HL-60/S4 treated with retinoic acid at 250 ng/mL for 4 days and 3 days (cell line): ENCODE results near the gene TXNRD2.
"Not testable (repeated sequence)": the region's sequence is repeated elsewhere in the genome, so short reads cannot be mapped to it uniquely, and the experiment has no call there.

ENCODE experiments used
- in situ Hi-C: fragments of 300-500 bp; cut with MboI; formaldehyde crosslinking; loops from 2 replicates; pipeline ENCODE4 v1.7.0; 2022; ENCODE audit warnings: low sequenced_read_pairs

TXNRD2 gene

GRCh38 chr22:19906864-19907263, 34.8 kb downstream of the TXNRD2 start:
- in situ Hi-C loops: not testable (repeated sequence)

GRCh38 chr22:19905347-19906276, 36.0 kb downstream of the TXNRD2 start:
- in situ Hi-C loops: no loop called here

- in situ Hi-C loops: no loop called here
Measured at GRCh38 chr22:19904935-19905334, 36.7 kb downstream of the TXNRD2 start.

- in situ Hi-C loops: no loop called here
Measured at GRCh38 chr22:19904174-19904856, 37.3 kb downstream of the TXNRD2 start.

GRCh38 chr22:19903513-19903912, 38.1 kb downstream of the TXNRD2 start:
- in situ Hi-C loops: no loop called here

GRCh38 chr22:19903031-19903430, 38.6 kb downstream of the TXNRD2 start:
- in situ Hi-C loops: no loop called here

GRCh38 chr22:19902245-19902715, 39.3 kb downstream of the TXNRD2 start:
- in situ Hi-C loops: no loop called here

- in situ Hi-C loops: no loop called here
Measured at GRCh38 chr22:19901577-19902244, 39.9 kb downstream of the TXNRD2 start.

GRCh38 chr22:19900707-19901436, 40.7 kb downstream of the TXNRD2 start:
- in situ Hi-C loops: no loop called here

- in situ Hi-C loops: no loop called here
Measured at GRCh38 chr22:19898831-19899567, 42.6 kb downstream of the TXNRD2 start.

GRCh38 chr22:19898145-19898544, 43.5 kb downstream of the TXNRD2 start:
- in situ Hi-C loops: no loop called here

GRCh38 chr22:19897726-19898125, 43.9 kb downstream of the TXNRD2 start:
- in situ Hi-C loops: no loop called here

GRCh38 chr22:19896665-19897355, 44.8 kb downstream of the TXNRD2 start:
- in situ Hi-C loops: no loop called here

GRCh38 chr22:19895160-19895849, 46.3 kb downstream of the TXNRD2 start:
- in situ Hi-C loops: no loop called here

GRCh38 chr22:19893363-19893762, 48.3 kb downstream of the TXNRD2 start:
- in situ Hi-C loops: no loop called here

GRCh38 chr22:19892925-19893324, 48.7 kb downstream of the TXNRD2 start:
- in situ Hi-C loops: no loop called here

- in situ Hi-C loops: no loop called here
Measured at GRCh38 chr22:19892257-19892879, 49.2 kb downstream of the TXNRD2 start.
